K562 (cell line): ENCODE measurements around the gene COX10. TPM values are rescaled to one million over a fixed set of nuclear protein-coding genes. Genes with fewer than 3 reads are reported as not detected.

Experiments
- ATAC-seq: fragments of 200-7000 bp; cut with Tn5 transposase; 3 replicates; pipeline ENCODE4 v1.9.1; 2020; ENCODE audit warnings: moderate library complexity
- BruUV-seq: library from RNA; stranded (reverse); fragments of 400-500 nt; replicated peaks from 2 replicates; lab custom pipeline; 2021; lab: Mats Ljungman, UMichigan
- CTCF ChIA-PET: fragments of 300-600 bp; formaldehyde crosslinking; extraction: SDS; loops from one replicate; lab custom pipeline; 2021; ENCODE audit warnings: low intra/inter-chr PET ratio; lab: Yijun Ruan, JAX
- POLR2A ChIA-PET: fragments of 300-600, 350-650 bp; sonication (Branson Sonifier 250); formaldehyde crosslinking; extraction: SDS; loops from one replicate; lab custom pipeline; 2021; ENCODE audit warnings: antibody characterized with exemption, inconsistent platforms; lab: Yijun Ruan, JAX
- DNase-seq, 4 experiments: peaks; one replicate each; pipeline versions ENCODE4 v3.0.0 to v3.0.0-alpha.2; 2011 to 2018; ENCODE audit warnings: low spot score in 3 of 4, mixed read lengths in 3 of 4; ENCODE audit errors: extremely low read depth in 1 of 4
- FAIRE-seq: peaks from 2 replicates; lab custom pipeline; 2011; peaks lifted over from hg19 to GRCh38; lab: Jason Lieb, UNC
- H2AFZ ChIP-seq: 2 replicates; pipeline ENCODE4 v1.6.0; 2011; ENCODE audit warnings: low read depth, low read length, control low read depth, inconsistent platforms
- H3K27ac ChIP-seq: fragments of 200-600 bp; 3 replicates; pipeline ENCODE4 v1.8.0; 2011; ENCODE audit warnings: low read depth, mild to moderate bottlenecking, control low read depth, inconsistent platforms, low read length, moderate library complexity, mixed read lengths; ENCODE audit errors: extremely low read depth
- H3K27me3 ChIP-seq, 2 experiments: fragments of 300-600 bp in 1 of 2; 2 replicates in 1 of 2; 3 replicates in 1 of 2; pipeline versions ENCODE4 v1.6.0 to v1.8.0; 2011; ENCODE audit warnings: inconsistent platforms in 2 of 2, low read length in 2 of 2, mild to moderate bottlenecking in 1 of 2, mixed read lengths in 1 of 2, moderate library complexity in 1 of 2; ENCODE audit not compliant: control insufficient read depth in 2 of 2, insufficient read depth in 2 of 2
- H3K36me3 ChIP-seq: fragments of 300-600 bp; 3 replicates; pipeline ENCODE4 v1.8.0; 2011; ENCODE audit warnings: mild to moderate bottlenecking, low read length, inconsistent platforms; ENCODE audit not compliant: control insufficient read depth, insufficient read depth
- H3K4me1 ChIP-seq, 2 experiments: fragments of 200-600 bp in 1 of 2; replicated peaks in 1 of 2; 2 replicates in 1 of 2; 3 replicates in 1 of 2; pipeline versions ENCODE4 v1.5.1 to v1.8.0; 2011; ENCODE audit warnings: inconsistent platforms in 2 of 2, low read length in 2 of 2, mild to moderate bottlenecking in 1 of 2, mixed read lengths in 1 of 2, moderate library complexity in 1 of 2; ENCODE audit not compliant: control insufficient read depth in 2 of 2, insufficient read depth in 2 of 2
- H3K4me2 ChIP-seq: 2 replicates; pipeline ENCODE4 v1.6.1; 2011; ENCODE audit warnings: low read length, control low read depth, inconsistent platforms, mixed read lengths; ENCODE audit not compliant: insufficient read depth
- H3K4me3 ChIP-seq: fragments of 200-600 bp; sonication (generic), shearing (Covaris generic); 2 replicates; pipeline ENCODE4 v1.5.1; 2016; ENCODE audit warnings: control low read depth, inconsistent platforms
- H3K79me2 ChIP-seq: fragments of 200-600 bp; 3 replicates; pipeline ENCODE4 v1.8.0; 2011; ENCODE audit warnings: low read length, inconsistent platforms; ENCODE audit not compliant: control insufficient read depth, insufficient read depth
- H3K9ac ChIP-seq, 2 experiments: 2 replicates each; pipeline versions ENCODE4 v1.6.0 to v1.6.1; 2011; ENCODE audit warnings: low read depth in 2 of 2, low read length in 2 of 2, control low read depth in 1 of 2, inconsistent platforms in 1 of 2, mild to moderate bottlenecking in 1 of 2, mixed read lengths in 1 of 2; ENCODE audit not compliant: insufficient read depth in 1 of 2
- H3K9me1 ChIP-seq: one replicate; pipeline ENCODE4 v1.6.0; 2011; ENCODE audit warnings: inconsistent platforms, mild to moderate bottlenecking, low read length, moderate library complexity; ENCODE audit not compliant: control insufficient read depth, insufficient read depth
- H3K9me3 ChIP-seq: replicated peaks from 2 replicates; pipeline ENCODE4 v1.5.1; 2011; ENCODE audit warnings: low read depth, low read length, inconsistent platforms; ENCODE audit not compliant: control insufficient read depth, insufficient read depth
- H4K20me1 ChIP-seq: replicated peaks from 2 replicates; pipeline ENCODE4 v1.6.1; 2011; ENCODE audit warnings: low read length, inconsistent platforms, mixed read lengths; ENCODE audit not compliant: control insufficient read depth, insufficient read depth
- ATF4 ChIP-seq: fragments of 450-650 bp; formaldehyde crosslinking; IDR thresholded peaks from 2 replicates; pipeline ENCODE4 v1.4.0; 2022; ENCODE audit warnings: mild to moderate bottlenecking, moderate library complexity
- BDP1 ChIP-seq: IDR thresholded peaks from 3 replicates; pipeline ENCODE4 v1.6.1; 2011; ENCODE audit not compliant: insufficient read length, insufficient read depth
- BRD9 ChIP-seq: fragments of 450-650 bp; IDR thresholded peaks from 2 replicates; pipeline ENCODE4 v1.6.1; 2018; ENCODE audit warnings: low read depth; ENCODE audit not compliant: partially characterized antibody
- DACH1 ChIP-seq: fragments of 450-650 bp; IDR thresholded peaks from 2 replicates; pipeline ENCODE4 v1.6.1; 2018; ENCODE audit not compliant: partially characterized antibody
- IFI16 ChIP-seq: fragments of 250-450 bp; sonication (Bioruptor Pico); IDR thresholded peaks from 2 replicates; pipeline ENCODE4 v2.1.2; 2022; ENCODE audit warnings: mild to moderate bottlenecking, inconsistent platforms
- NKRF ChIP-seq: fragments of 450-650 bp; IDR thresholded peaks from 2 replicates; pipeline ENCODE4 v1.6.1; 2016; ENCODE audit warnings: borderline replicate concordance
- SMAD1 ChIP-seq: fragments of 150-350 bp; IDR thresholded peaks from 2 replicates; pipeline ENCODE4 v1.6.1; 2014; ENCODE audit warnings: low read length, low read depth; ENCODE audit not compliant: partially characterized antibody
- SMARCA5 ChIP-seq: fragments of 450-650 bp; IDR thresholded peaks from 2 replicates; pipeline ENCODE4 v1.6.1; 2016
- SREBF1 ChIP-seq: fragments of 150-350 bp; IDR thresholded peaks from 2 replicates; pipeline ENCODE4 v1.6.1; 2014; ENCODE audit warnings: antibody characterized with exemption, low read depth, low read length, borderline replicate concordance
- TEAD2 ChIP-seq: fragments of 450-650 bp; IDR thresholded peaks from 2 replicates; pipeline ENCODE4 v1.6.1; 2016; ENCODE audit warnings: missing genetic modification characterization, control low read depth, missing compliant biosample characterization
- ZBTB17 ChIP-seq: fragments of 450-650 bp; formaldehyde crosslinking; IDR thresholded peaks from 2 replicates; pipeline ENCODE4 v1.4.0; 2020; ENCODE audit warnings: mild to moderate bottlenecking
- ZNF184 ChIP-seq: sonication (generic); formaldehyde crosslinking; IDR thresholded peaks from 2 replicates; pipeline ENCODE4 v1.5.0; 2020; ENCODE audit warnings: missing genetic modification reagents
- ZNF197 ChIP-seq: fragments of 200-800 bp; sonication (Bioruptor generic); IDR thresholded peaks from 2 replicates; pipeline ENCODE4 v1.6.1; 2016; ENCODE audit warnings: low read depth, missing genetic modification characterization, missing compliant biosample characterization
- in situ Hi-C: fragments of 300-500 bp; cut with MboI; formaldehyde crosslinking; loops from 4 replicates; pipeline ENCODE4 v1.15.0; 2018; ENCODE audit warnings: inconsistent platforms, mixed read lengths
- intact Hi-C: fragments of 100-400 bp; cut with micrococcal nuclease; formaldehyde crosslinking; loops from 2 replicates; pipeline ENCODE4 v1.14.2; 2022
- polyA plus RNA-seq, 8 experiments: library from polyadenylated mRNA; depleted of rRNA in 4 of 8; stranded (reverse) in 5 of 8; unstranded in 3 of 8; fragments of >200 nt; fragmentation: Nextera tagmentation in 2 of 8; fragmentation: Illumina TruSeq in 1 of 8; extraction: Ambion mirVana in 2 of 8; extraction: Trizol in 1 of 8; gene quantifications; 2 replicates each; pipeline versions ENCODE4 v1.2.1 to v1.2.3, GENCODE V29; 2011 to 2014; ENCODE audit warnings: inconsistent platforms in 1 of 8, missing spikeins in 1 of 8
- total RNA-seq, 7 experiments: library from RNA; depleted of rRNA in 6 of 7; stranded (reverse); fragments of >200 nt in 6 of 7; fragmentation: Illumina TruSeq in 2 of 7; extraction: Trizol in 2 of 7; gene quantifications; 2 replicates each; pipeline versions ENCODE4 v1.2.1 to v1.2.3, GENCODE V29; 2011 to 2021; ENCODE audit warnings: low replicate concordance in 1 of 7

Gene COX10
- total and polyA plus RNA-seq, 9 of the 15 experiments (the other 6 are each of a cell fraction or from before 2014, with no cell fraction given): 10.3 to 26.4 (median 17.8) TPM

GRCh38 chr17:14057591-14057990 lies 11.7 kb upstream of the COX10 start:
- H3K9ac ChIP-seq: no peak overlapping the region
- ChIA-PET CTCF (no interaction called here), POLR2A (interaction anchor here (0.6 to 1.5 kb wide), 2 partner anchors 9 to 1893 kb away, joined by 3 read pairs; no protein-coding TSS in a partner anchor)
- no peak for DNase-seq
- no peaks in the 10 kb centered on the region for H4K20me1 ChIP-seq
- H3K4me3 ChIP-seq: no peak overlapping the region
- BruUV-seq: no TSS peak
- H3K9me1 ChIP-seq: no peaks in the 10 kb centered on the region
- H3K36me3 ChIP-seq: peaks cover 16% of the 10 kb centered on the region; the same call in 2 of the 3 replicates
- no peaks in the 10 kb centered on the region for H3K79me2 ChIP-seq
- in situ Hi-C loops (no loop called here), intact Hi-C loops (no loop called here)
- no peak overlapping the region for H3K27ac ChIP-seq
- H3K4me1 ChIP-seq: no peaks in the 10 kb centered on the region
- no peak for ATAC-seq
- H3K9me3 ChIP-seq: no peaks in the 10 kb centered on the region
- TF ChIP-seq SMAD1 (no peak), ZBTB17 (CRISPR knock-in tag) (no peak), ZNF197 (no peak), SREBF1 (no peak), TEAD2 (tag) (no peak), NKRF (no peak), ATF4 (CRISPR knock-in tag) (no peak), IFI16 (no peak), BDP1 (no peak), ZNF184 (CRISPR knock-in tag) (no peak), BRD9 (no peak), SMARCA5 (no peak), DACH1 (no peak)
- H2AFZ ChIP-seq: no peak overlapping the region
- FAIRE-seq: no peak
- H3K4me2 ChIP-seq: no peak overlapping the region
- no peaks in the 10 kb centered on the region for H3K27me3 ChIP-seq
